Kidney glomerular epithelial cell (primary cell): ENCODE measurements around the gene COL26A1.

Source experiments
- DNase-seq: peaks from one replicate; lab custom pipeline; 2025; lab: John Stamatoyannopoulos, UW

The COL26A1 gene

DNA sequence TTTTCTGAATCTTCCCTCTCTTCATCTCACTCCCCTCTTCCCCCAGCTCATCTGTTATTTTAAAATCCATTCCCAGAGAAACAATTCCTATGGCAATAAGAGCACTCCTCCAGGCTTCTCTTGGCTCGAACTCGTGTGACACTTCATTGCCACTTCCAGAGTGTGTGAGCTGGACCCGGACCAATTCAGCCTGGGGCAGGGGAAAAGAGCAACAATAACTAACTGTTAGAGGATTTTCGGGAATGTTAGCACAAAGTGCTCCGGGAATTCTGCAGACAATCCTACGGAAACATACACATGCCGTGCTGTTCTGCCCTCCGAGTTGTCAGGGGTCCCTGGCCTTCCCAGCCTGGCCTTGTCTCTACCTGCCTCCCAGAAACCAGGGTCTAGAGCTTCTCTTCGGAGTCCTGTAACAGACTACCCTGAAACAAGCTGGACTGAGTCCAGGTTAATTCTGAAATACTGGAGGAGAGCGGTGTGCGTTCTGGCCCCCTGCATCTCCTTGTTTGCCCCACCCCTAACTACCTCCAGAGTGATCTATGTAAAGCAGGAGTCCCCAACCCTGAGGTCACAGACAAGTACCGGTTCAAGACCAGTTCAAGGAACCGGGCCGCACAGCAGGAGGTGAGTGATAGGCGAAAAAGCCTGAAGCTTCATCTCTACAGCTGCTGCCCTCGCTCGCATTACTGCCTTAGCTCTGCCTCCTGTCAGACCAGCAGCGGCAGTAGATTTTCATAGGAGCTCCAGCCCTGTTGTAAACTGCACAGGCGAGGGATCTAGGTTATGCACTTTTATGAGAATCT is 11.3 kb downstream of the COL26A1 start:
- DNase-seq = no peak

- no peak for DNase-seq
Observed at GRCh38 chr7:101374990-101375389, 12.3 kb downstream of the COL26A1 start.

DNA sequence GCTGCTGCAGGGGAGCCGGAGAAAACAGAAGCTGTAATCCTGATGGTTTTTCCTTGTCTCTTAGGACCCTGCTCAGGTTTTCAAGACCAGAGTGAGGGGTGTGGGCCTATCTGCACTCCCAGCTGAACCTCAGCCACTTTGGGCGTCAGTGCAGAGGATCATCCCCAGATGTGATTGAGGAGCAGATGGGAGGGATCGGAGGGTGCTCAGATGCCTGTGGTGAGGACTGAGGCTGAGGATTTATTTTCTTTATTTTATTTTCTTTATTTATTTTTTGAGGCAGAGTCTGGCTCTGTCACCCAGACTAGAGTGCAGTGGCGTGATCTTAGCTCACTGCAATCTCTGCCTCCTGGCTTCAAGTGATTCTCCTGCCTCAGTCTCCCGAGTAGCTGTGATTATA is 13.9 kb downstream of the COL26A1 start:
- no peak for DNase-seq

DNA sequence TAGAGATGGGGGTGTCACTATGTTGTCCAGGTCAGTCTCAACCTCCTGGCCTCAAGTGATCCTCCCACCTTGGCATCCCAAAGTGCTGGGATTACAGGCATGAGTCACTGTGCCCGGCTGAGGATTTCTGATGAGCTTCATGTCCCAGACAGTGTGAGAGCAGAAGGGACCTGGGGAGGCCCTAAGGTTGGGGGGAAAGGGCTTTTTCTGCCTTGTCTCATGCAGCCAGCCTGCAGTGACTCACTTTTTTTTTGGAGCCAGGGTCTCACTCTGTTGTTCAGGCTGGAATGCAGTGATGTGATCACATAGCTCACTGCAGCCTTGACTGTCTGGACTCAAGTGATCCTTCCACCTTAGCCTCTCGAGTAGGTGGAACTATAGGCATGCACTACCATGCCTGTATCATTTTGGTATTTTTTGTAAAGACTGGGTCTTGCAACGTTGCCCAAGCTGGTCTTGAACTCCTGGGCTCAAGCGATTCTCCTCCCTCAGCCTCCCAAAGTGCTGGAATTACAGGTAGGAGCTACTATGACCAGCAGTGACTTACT is 14.6 kb downstream of the COL26A1 start:
- no peak for DNase-seq

GRCh38 chr7:101378751-101379174 is 16.1 kb downstream of the COL26A1 start:
- no peak for DNase-seq

- DNase-seq = no peak
Observed at GRCh38 chr7:101379302-101379701, 16.6 kb downstream of the COL26A1 start.

GRCh38 chr7:101381549-101382111 is 19.0 kb downstream of the COL26A1 start:
- no peak for DNase-seq

DNA sequence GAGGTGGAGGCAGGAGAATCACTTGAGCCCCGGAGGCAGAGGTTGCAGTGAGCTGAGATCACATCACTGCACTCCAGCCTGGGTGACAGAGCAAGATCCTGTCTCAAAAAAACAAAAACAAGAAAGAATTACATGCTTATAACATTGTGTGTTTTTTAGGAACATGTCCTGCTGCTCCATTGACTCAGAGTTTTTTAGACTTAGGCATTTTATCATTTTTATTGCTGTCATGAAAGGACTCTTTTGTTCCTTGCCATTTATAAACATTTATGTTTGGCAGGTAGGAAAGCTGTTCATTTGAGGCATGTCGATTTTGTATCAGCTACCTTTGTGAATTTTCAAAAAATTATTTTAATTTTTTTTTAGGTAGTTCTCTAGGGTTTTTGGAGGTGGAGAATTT is 20.3 kb downstream of the COL26A1 start:
- no peak for DNase-seq

DNA sequence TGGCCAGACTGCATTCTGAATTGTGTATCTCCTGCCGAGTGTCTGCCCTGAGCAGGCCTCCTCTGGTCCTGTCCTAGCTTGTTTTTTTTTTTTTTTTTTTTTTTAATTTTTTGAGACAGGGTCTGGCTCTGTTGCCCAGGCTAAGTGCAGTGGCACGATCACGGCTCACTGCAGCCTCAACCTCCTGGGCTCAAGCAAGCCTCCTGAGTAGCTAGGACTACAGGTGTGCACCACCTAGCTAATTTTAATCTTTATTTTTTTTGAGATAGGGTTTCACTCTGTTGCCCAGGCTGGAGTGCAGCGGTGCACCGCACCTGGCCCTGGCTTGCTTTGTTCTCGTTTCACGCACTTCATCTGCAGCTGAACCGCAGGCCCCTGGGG is 23.5 kb downstream of the COL26A1 start:
- no peak for DNase-seq

- DNase-seq = no peak
Observed at GRCh38 chr7:101386558-101387231, 24.0 kb downstream of the COL26A1 start.

- DNase-seq = no peak
Observed at GRCh38 chr7:101390901-101391301, 28.2 kb downstream of the COL26A1 start.

DNA sequence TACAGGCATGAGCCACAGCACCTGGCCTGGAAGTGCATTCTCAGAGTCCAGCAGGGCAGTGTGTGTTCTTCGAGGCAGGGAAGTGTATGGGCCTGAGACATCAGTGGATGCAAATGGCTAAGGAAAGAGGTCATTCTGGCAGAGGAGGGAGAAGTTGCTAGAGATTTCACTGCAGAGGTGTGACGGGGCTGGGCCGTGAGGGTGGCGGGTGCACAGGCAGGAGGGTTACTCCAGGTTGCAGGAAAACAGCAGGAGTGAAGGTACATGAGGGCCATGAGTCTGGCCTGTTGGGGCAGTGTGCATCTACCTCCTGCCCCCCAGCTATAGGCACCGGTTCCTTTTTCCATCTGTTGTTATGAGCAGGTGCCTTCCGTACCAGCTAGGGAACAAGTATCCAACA is 29.3 kb downstream of the COL26A1 start:
- no peak for DNase-seq

GRCh38 chr7:101393865-101394264 is 31.2 kb downstream of the COL26A1 start:
- DNase-seq = no peak

DNA sequence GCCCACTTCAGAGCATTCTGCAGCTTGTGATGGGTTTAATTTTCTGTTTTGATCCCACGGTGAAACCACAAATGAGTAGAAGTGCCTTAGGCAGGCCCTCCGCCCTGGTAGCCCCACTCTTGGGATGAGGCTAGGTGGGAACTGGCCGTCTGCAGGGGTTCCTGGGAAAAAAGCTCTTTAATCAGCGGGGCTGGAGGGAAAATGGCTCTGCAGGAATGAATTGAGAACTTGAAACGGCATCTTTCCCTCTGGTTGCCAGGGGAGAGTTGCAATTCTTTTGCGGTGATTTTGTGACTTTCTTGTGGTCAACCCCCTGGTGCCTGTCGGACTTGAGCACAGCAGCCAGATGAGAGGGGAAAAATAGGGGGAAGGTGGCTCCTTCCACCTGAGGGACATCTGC is 32.7 kb downstream of the COL26A1 start:
- no peak for DNase-seq

DNA sequence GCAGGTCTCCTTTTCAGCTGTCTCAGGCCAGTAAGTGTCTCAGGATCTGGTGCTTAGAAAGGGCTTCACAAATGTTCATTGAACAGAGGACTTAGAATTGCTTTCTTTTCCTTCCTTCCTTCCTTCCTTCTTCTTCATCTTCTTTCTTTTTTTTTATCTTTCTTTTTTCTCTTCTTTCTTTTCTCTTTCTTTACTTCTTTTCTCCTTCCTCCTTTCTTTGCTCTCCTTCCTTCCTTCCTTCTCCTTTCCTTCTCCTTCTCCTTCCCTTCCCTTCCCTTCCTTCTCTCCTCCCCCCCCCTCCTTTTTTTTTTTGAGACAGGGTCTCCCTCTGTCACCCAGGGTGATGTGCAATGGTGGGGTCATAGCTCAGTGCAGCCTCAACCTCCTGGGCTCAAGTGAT is 34.6 kb downstream of the COL26A1 start:
- DNase-seq = no peak

- DNase-seq = no peak
Observed at GRCh38 chr7:101397770-101398324, 35.2 kb downstream of the COL26A1 start.

- no peak for DNase-seq
Observed at GRCh38 chr7:101398396-101399289, 36.0 kb downstream of the COL26A1 start.

DNA sequence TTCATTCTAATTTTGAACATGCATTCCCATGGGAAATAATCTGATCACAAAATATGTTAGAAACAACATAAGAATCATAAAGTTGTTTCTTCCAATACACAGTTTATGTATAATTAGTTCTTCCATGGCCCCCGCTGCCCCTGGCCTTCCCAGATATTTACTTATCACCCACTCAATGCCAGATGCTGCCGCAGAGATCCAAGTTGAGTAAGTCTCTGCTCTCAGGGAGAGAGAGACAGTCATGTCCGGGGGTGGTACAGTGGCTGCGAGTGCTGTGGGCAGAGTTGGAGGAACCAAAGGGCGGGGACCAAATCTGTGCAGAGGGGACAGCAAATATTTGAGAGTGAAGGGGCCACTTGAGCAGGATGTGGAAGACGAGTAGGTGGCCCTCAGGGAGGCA is 37.1 kb downstream of the COL26A1 start:
- DNase-seq = no peak

DNA sequence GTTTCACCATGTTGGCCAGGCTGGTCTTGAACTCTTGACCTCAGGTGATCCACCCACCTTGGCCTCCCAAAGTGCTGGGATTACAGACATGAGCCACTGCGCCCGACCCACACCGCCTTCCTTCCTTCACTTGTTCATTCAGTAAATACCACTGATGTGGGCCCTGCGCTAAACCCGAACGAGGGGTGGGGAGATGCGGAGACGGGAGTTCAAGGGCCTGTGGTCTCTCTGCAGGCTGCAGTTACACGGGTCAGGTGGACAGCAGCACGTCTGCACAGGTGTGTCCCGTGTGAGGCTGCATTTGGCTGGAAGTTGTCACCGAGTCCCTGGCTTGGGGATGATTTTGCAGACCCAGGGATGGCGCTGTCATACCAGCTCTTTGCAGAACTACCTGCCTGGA is 38.1 kb downstream of the COL26A1 start:
- no peak for DNase-seq

DNA sequence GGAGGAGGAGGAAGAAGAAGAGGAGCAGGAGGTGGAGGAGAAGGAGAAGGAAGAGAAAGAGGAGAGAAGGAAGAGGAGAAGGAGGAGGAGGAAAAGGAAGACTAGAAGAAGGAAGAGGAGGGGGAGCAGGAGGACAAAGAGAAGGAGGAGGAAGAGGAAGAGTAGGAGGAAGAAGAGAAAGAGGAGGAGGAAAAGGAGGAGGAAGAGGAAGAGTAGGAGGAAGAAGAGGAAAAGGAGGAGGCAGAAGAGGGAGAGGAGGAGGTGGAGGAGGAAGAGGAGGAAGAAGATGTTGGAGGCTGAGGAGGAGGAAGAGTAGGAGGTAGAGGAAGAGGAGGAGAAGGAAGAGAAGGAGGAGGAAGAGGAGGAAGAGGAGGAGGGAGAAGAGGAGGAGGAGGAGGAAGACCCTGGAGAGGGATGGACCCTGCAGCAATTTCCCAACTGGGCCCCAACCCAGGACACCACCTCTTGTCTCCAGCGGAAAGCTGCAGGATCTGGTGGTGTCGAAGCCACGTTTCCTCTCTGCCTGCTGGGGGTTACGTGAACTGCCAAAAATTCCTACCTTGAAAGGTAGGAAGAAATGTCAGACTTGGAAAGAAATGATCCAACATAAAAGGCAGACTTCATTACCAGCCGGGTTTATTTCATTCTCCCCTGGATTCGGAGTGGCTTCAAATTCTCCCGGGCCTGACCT is 38.9 kb downstream of the COL26A1 start:
- no peak for DNase-seq
